Thyroid gland (tissue), 4 donors: ENCODE data around the gene MED7. TPM values are rescaled to one million over a fixed set of nuclear protein-coding genes. Genes with fewer than 3 reads are reported as not detected.

Experiments used
- DNase-seq, 2 donors: peaks; one replicate each; pipeline ENCODE4 v3.0.0-alpha.2; 2019
- H3K27ac ChIP-seq, 3 donors: fragments of 200-600 bp; sonication (generic); 1 replicate in 2 of 3; 2 replicates in 1 of 3; pipeline ENCODE4 v1.5.1; 2016 to 2019; ENCODE audit warnings: mild to moderate bottlenecking in 1 of 3, moderate library complexity in 1 of 3
- H3K27me3 ChIP-seq: fragments of 200-600 bp; sonication (generic); one replicate; pipeline ENCODE4 v1.5.1; 2019
- H3K36me3 ChIP-seq, 2 donors: fragments of 200-600 bp; sonication (generic); one replicate each; pipeline ENCODE4 v1.5.1; 2016 to 2019
- H3K4me1 ChIP-seq, 2 donors: fragments of 200-600 bp; sonication (generic); one replicate each; pipeline ENCODE4 v1.5.1; 2017 to 2019
- H3K4me3 ChIP-seq, 3 donors: fragments of 200-600 bp; sonication (generic); replicated peaks in 1 of 3; 1 replicate in 2 of 3; 2 replicates in 1 of 3; pipeline ENCODE4 v1.5.1; 2016; ENCODE audit warnings: mild to moderate bottlenecking in 1 of 3
- H3K9me3 ChIP-seq: fragments of 200-600 bp; sonication (generic); one replicate; pipeline ENCODE4 v1.5.1; 2017
- POLR2A ChIP-seq, 2 donors: fragments of 450-650 bp; IDR thresholded peaks; one replicate each; pipeline ENCODE4 v1.6.1; 2017; ENCODE audit warnings: antibody characterized with exemption in 2 of 2, mild to moderate bottlenecking in 2 of 2, moderate library complexity in 1 of 2
- WGBS, 2 donors: methylation state at CpG; one replicate each; pipeline ENCODE4 v1.1.5; 2017; 5-methylcytosine and 5-hydroxymethylcytosine counted together
- intact Hi-C: fragments of 100-400 bp; cut with DNase I; formaldehyde crosslinking; loops from one replicate; pipeline ENCODE4 v1.15.1; 2023
- total RNA-seq, 4 donors: library from RNA; depleted of rRNA; stranded (reverse); fragments of >200 nt; gene quantifications; one replicate each; pipeline ENCODE4 v1.2.3, GENCODE V29; 2016
- TF ChIP-seq, protein P1 (sequence below), 6 experiments: fragments of 200-600 bp in 3 of 6; fragments of 450-650 bp in 3 of 6; sonication (generic) in 3 of 6; IDR thresholded peaks; one replicate each; pipeline ENCODE4 v1.5.1; 2016 to 2019; ENCODE audit warnings: antibody characterized with exemption in 6 of 6, mild to moderate bottlenecking in 2 of 6, inconsistent platforms in 1 of 6, moderate library complexity in 1 of 6

Gene MED7
- total RNA-seq, 4 donors from 2014 or later: 12.9 to 19.8 (median 15.0) TPM

DNA sequence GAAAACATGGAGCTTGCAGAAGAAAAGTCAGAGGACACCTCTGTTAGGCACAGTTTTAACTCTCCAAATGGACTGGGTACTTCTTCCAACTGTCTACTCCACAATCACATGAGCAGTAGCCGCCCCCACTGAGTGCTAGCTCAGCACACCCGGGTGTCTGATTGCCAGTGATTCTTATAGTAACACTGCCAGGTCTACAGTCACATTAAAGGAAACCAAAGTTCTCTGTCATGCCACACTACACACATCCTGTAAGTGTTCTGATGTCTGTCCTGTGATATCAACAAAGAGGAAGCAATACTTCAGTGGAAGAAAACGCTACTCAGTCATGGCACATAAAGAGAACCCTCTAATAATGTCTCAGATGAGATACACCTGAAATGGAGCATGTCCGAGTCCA is 33.7 kb downstream of the MED7 start, which contains the start of gene HAVCR2:
HAVCR2 (minus strand) TSS at position 69 of the 400 bp plus-strand sequence; CDS start at position 8, 61 bp downstream.
- TF ChIP-seq, protein P1, sequence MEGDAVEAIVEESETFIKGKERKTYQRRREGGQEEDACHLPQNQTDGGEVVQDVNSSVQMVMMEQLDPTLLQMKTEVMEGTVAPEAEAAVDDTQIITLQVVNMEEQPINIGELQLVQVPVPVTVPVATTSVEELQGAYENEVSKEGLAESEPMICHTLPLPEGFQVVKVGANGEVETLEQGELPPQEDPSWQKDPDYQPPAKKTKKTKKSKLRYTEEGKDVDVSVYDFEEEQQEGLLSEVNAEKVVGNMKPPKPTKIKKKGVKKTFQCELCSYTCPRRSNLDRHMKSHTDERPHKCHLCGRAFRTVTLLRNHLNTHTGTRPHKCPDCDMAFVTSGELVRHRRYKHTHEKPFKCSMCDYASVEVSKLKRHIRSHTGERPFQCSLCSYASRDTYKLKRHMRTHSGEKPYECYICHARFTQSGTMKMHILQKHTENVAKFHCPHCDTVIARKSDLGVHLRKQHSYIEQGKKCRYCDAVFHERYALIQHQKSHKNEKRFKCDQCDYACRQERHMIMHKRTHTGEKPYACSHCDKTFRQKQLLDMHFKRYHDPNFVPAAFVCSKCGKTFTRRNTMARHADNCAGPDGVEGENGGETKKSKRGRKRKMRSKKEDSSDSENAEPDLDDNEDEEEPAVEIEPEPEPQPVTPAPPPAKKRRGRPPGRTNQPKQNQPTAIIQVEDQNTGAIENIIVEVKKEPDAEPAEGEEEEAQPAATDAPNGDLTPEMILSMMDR (IDR thresholded peaks at IDR 0.05): no peak
- H3K36me3 ChIP-seq: no peaks in the 10 kb centered on the region
- H3K4me1 ChIP-seq: no peaks in the 10 kb centered on the region
- H3K9me3 ChIP-seq: no peaks in the 10 kb centered on the region
- intact Hi-C loops: no loop called here
- WGBS, 2 donors: 50 to 64% methylated on average over 4 of the region's 4 CpGs
- no peaks in the 10 kb centered on the region for H3K27me3 ChIP-seq
- no peak within 1 kb of the TSS for H3K4me3 ChIP-seq
- peak in 1 of 2 donors; percentile 15 for DNase-seq
- H3K27ac ChIP-seq: no peak within 1 kb of the TSS

DNA sequence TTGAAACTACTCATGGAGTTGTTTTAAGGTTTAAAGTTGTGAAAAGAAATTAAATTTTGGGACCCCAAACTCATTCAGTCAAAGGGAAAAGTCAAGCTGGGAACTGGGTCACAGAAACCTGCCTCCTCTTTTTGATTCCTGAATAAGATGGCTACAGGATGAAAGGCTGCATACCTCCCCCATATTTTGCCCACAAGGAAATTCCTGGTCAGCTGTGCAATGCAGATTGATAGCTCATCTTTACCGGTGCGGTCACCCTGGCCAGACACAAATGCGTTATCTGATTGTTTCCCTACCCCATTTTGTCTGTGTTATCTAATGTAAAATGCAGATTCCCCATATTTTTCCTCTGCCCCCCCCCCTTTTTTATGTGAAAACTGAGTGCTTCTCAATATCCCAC is 35.2 kb downstream of the MED7 start:
- TF ChIP-seq POLR2A (IDR thresholded peaks at IDR 0.05): no peak
- TF ChIP-seq, protein P1 (IDR thresholded peaks at IDR 0.05): no peak
- intact Hi-C loops: no loop called here
- H3K27me3 ChIP-seq: no peaks in the 10 kb centered on the region
- DNase-seq: no peak
- H3K9me3 ChIP-seq: no peaks in the 10 kb centered on the region
- H3K36me3 ChIP-seq: no peaks in the 10 kb centered on the region
- WGBS, 2 donors: 78 to 79% methylated on average over 3 of the region's 3 CpGs
- no peak overlapping the region for H3K4me3 ChIP-seq
- H3K4me1 ChIP-seq: no peaks in the 10 kb centered on the region
- H3K27ac ChIP-seq: no peak overlapping the region

DNA sequence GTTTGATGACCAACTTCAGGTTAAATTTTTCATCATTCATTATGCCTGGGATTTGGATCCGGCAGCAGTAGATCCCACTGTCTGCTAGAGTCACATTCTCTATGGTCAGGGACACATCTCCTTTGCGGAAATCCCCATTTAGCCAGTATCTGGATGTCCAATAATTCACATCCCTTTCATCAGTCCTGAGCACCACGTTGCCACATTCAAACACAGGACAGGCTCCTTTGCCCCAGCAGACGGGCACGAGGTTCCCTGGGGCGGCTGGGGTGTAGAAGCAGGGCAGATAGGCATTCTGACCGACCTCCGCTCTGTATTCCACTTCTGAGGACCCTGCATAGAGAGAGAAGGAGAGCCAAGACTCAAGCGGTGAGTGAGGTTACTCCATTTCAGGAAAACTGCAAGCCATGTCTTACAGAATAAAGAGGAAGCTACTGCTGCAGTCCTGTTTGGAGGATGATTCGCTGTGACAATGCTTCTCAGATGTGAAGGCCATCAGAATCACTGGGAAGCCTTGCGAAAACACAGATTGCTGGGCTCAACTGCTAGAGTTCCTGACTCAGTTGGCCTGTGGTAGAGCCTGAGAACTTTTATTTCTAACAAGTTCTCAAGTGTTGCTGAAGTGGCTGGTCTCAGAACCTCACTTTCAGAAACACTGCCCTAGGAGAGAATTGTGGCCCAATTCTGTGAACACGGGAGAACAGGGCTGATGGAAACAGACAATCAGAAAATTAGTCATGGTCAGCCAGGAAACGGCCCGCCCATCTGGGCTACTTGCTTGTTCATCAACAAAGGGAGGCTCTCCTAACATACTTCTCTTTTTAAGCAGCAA is 35.8 kb downstream of the MED7 start:
- Histone ChIP-seq H3K36me3 (no peaks in the 10 kb centered on the region), H3K9me3 (no peaks in the 10 kb centered on the region), H3K27me3 (no peaks in the 10 kb centered on the region), H3K4me1 (no peaks in the 10 kb centered on the region), H3K27ac (no peak overlapping the region), H3K4me3 (no peak overlapping the region)
- intact Hi-C loops: no loop called here
- TF ChIP-seq, protein P1 (IDR thresholded peaks at IDR 0.05): no peak
- no peak for TF ChIP-seq POLR2A (IDR thresholded peaks at IDR 0.05)
- 84% methylated on average over 14 of the region's 14 CpGs for WGBS, 2 donors
- peak in 1 of 2 donors; percentile 6 for DNase-seq

DNA sequence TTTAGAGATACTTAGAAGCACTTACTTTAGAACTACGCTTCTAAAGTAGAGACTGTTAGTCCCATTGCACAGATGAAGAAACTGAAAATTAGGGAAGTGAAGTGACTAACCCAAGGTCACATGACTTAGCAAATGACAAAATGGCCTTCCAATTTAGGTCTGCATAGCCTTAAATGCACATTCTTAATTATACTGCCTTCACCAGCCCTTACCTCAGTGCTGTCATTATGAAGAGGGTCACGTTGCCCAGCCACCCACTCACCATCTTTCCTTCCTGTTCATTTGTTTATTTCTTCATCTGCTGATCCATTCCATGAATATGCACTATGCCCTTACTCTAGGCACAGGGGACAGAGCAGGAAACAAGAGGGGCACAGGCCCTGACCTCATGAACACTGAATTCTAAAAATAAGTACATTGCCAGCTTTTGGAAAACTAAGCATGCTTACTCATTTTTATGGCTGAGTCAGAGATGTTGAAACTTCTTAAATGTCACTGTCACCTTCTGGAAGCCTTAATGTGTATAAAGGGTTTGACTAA is 42.5 kb downstream of the MED7 start:
- no peaks in the 10 kb centered on the region for H3K9me3 ChIP-seq
- no peaks in the 10 kb centered on the region for H3K27me3 ChIP-seq
- H3K36me3 ChIP-seq: no peaks in the 10 kb centered on the region
- H3K4me1 ChIP-seq: no peaks in the 10 kb centered on the region
- intact Hi-C loops: no loop called here
- no peak for DNase-seq
- no peak for TF ChIP-seq POLR2A (IDR thresholded peaks at IDR 0.05)
- TF ChIP-seq, protein P1 (IDR thresholded peaks at IDR 0.05): no peak
- no peak overlapping the region for H3K27ac ChIP-seq
- 75 to 84% methylated on average over 2 of the region's 2 CpGs for WGBS, 2 donors
- H3K4me3 ChIP-seq: no peak overlapping the region

DNA sequence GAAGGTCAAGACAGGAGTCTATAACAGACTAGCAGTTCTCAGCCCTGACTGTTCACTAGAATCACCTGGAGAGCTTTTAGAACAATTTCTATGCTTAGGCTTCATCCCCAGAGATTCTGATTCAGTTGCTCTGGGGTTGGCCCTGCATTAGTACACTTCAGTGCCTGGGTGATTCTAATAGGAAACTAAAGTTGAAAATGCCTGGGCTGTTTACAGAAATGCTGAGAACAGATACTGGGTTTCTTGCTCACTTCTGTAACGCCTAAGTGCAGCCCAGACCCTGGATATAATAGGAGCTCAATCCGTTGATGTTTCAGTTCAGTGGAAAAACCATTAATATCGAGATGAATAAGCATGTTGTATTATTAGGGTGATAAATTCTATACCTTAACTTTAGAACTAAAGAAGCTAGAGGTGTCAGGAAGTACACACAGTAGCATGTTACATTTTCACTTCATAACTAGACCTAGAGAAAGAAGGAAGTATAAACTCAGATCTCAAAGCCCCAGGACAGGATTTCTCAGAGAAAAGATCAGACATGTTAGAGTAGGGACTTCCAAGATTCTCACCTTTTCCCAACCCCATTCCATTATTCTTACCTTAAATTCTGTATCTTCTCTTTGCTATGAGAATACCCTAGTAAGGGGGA is 54.2 kb downstream of the MED7 start:
- no peaks in the 10 kb centered on the region for H3K27me3 ChIP-seq
- H3K27ac ChIP-seq: no peak overlapping the region
- 85 to 86% methylated on average over 3 of the region's 3 CpGs for WGBS, 2 donors
- DNase-seq: no peak
- H3K9me3 ChIP-seq: no peaks in the 10 kb centered on the region
- no peaks in the 10 kb centered on the region for H3K36me3 ChIP-seq
- TF ChIP-seq POLR2A (IDR thresholded peaks at IDR 0.05): no peak
- TF ChIP-seq, protein P1 (IDR thresholded peaks at IDR 0.05): no peak
- H3K4me1 ChIP-seq: no peaks in the 10 kb centered on the region
- no peak overlapping the region for H3K4me3 ChIP-seq
- intact Hi-C loops: no loop called here
